NAMALWA (cell line): Measurements from ENCODE around the gene TNNI2.
"Not testable (repeated sequence)": the region's sequence is repeated elsewhere in the genome, so short reads cannot be mapped to it uniquely, and the experiment has no call there.

Experiments used
- DNase-seq: peaks from one replicate; pipeline ENCODE4 v3.0.0-alpha.2; 2015; ENCODE audit warnings: low spot score

The TNNI2 gene

GRCh38 chr11:1875093-1875850 is 36.5 kb downstream of the TNNI2 start:
- DNase-seq: no peak

- DNase-seq: not testable (repeated sequence)
These were observed 37.1 kb downstream of the TNNI2 start for GRCh38 chr11:1875851-1876301.

- DNase-seq: peak; percentile 44
These were observed 37.7 kb downstream of the TNNI2 start for GRCh38 chr11:1876361-1877063.

GRCh38 chr11:1877211-1878136 is 38.7 kb downstream of the TNNI2 start:
- no peak for DNase-seq

GRCh38 chr11:1878137-1879031 is 39.6 kb downstream of the TNNI2 start:
- DNase-seq: no peak

GRCh38 chr11:1879342-1879940 is 40.7 kb downstream of the TNNI2 start:
- no peak for DNase-seq

GRCh38 chr11:1879941-1880720 is 41.4 kb downstream of the TNNI2 start:
- DNase-seq: no peak

GRCh38 chr11:1880746-1881441 is 42.1 kb downstream of the TNNI2 start:
- peak; percentile 22 for DNase-seq

GRCh38 chr11:1881442-1882264 is 42.9 kb downstream of the TNNI2 start:
- peak; percentile 70 for DNase-seq

GRCh38 chr11:1882265-1883238 is 43.8 kb downstream of the TNNI2 start:
- peak; percentile 80 for DNase-seq

GRCh38 chr11:1883346-1884302 is 44.8 kb downstream of the TNNI2 start:
- DNase-seq: no peak

GRCh38 chr11:1884303-1884700 is 45.5 kb downstream of the TNNI2 start:
- DNase-seq: no peak

GRCh38 chr11:1886551-1886950 is 47.8 kb downstream of the TNNI2 start:
- not testable (repeated sequence) for DNase-seq

GRCh38 chr11:1887451-1888346 is 48.9 kb downstream of the TNNI2 start:
- DNase-seq: no peak

- DNase-seq: no peak
These were observed 49.6 kb downstream of the TNNI2 start for GRCh38 chr11:1888347-1888753.
